IMR-90 (cell line): ENCODE measurements around the gene TMEM41A. TPM values are rescaled to one million over a fixed set of nuclear protein-coding genes. Genes with fewer than 3 reads are reported as not detected.

ENCODE experiments used
- ATAC-seq: fragments of 200-7000 bp; cut with Tn5 transposase; 2 replicates; pipeline ENCODE4 v1.9.1; 2020; ENCODE audit warnings: low read depth, mild to moderate bottlenecking, moderate library complexity
- BruUV-seq: library from RNA; stranded (reverse); fragments of 400-500 nt; replicated peaks from 2 replicates; lab custom pipeline; 2021; lab: Mats Ljungman, UMichigan
- CTCF ChIA-PET: fragments of 300-600 bp; formaldehyde crosslinking; extraction: SDS; loops from one replicate; lab custom pipeline; 2021; ENCODE audit warnings: antibody characterized with exemption; lab: Yijun Ruan, JAX
- POLR2A ChIA-PET: fragments of 300-600 bp; sonication (Branson Sonifier 250); formaldehyde crosslinking; loops from one replicate; lab custom pipeline; 2022; ENCODE audit warnings: antibody characterized with exemption; ENCODE audit not compliant: unreplicated experiment; lab: Charles Lee
- DNase-seq: peaks from one replicate; pipeline ENCODE4 v3.0.0; 2013
- H2AFZ ChIP-seq: replicated peaks from 2 replicates; pipeline ENCODE3; 2013; ENCODE audit warnings: low read length, mild to moderate bottlenecking; ENCODE audit not compliant: poor library complexity
- H2AK5ac ChIP-seq: 2 replicates; pipeline ENCODE4 v1.6.1; 2013; ENCODE audit warnings: low read depth, low read length, inconsistent platforms
- H2AK9ac ChIP-seq: replicated peaks from 2 replicates; pipeline ENCODE3; 2013; ENCODE audit warnings: mild to moderate bottlenecking, low read depth, low read length, moderate library complexity; ENCODE audit not compliant: poor library complexity
- H2BK120ac ChIP-seq: 2 replicates; pipeline ENCODE4 v1.6.1; 2013; ENCODE audit warnings: low read depth, low read length, inconsistent platforms
- H2BK15ac ChIP-seq: 3 replicates; pipeline ENCODE4 v1.6.1; 2013; ENCODE audit warnings: low read depth, low read length, inconsistent platforms
- H2BK20ac ChIP-seq: 2 replicates; pipeline ENCODE4 v1.6.1; 2013; ENCODE audit warnings: low read depth, mild to moderate bottlenecking, inconsistent platforms, low read length, moderate library complexity
- H2BK5ac ChIP-seq: 2 replicates; pipeline ENCODE4 v1.6.1; 2013; ENCODE audit warnings: mild to moderate bottlenecking, low read depth, low read length, inconsistent platforms; ENCODE audit not compliant: poor library complexity, severe bottlenecking
- H3K14ac ChIP-seq: replicated peaks from 2 replicates; pipeline ENCODE4 v1.6.1; 2013; ENCODE audit warnings: low read depth, low read length, inconsistent platforms
- H3K18ac ChIP-seq: 2 replicates; pipeline ENCODE4 v1.6.1; 2013; ENCODE audit warnings: low read depth, low read length, control low read depth
- H3K23ac ChIP-seq: 2 replicates; pipeline ENCODE4 v1.6.1; 2013; ENCODE audit warnings: low read depth, low read length, inconsistent platforms
- H3K27ac ChIP-seq: 2 replicates; pipeline ENCODE4 v1.5.1; 2013; ENCODE audit warnings: mild to moderate bottlenecking, control low read depth, low read length; ENCODE audit not compliant: insufficient read depth
- H3K27me3 ChIP-seq: 2 replicates; pipeline ENCODE4 v1.6.1; 2013; ENCODE audit warnings: low read length; ENCODE audit not compliant: control insufficient read depth, insufficient read depth
- H3K36me3 ChIP-seq: 2 replicates; pipeline ENCODE4 v1.6.1; 2013; ENCODE audit warnings: low read length, mixed read lengths; ENCODE audit not compliant: control insufficient read depth, insufficient read depth
- H3K4ac ChIP-seq: 2 replicates; pipeline ENCODE4 v1.6.1; 2013; ENCODE audit warnings: low read depth, low read length, inconsistent platforms
- H3K4me1 ChIP-seq: 2 replicates; pipeline ENCODE4 v1.6.1; 2013; ENCODE audit warnings: low read length, mixed read lengths; ENCODE audit not compliant: control insufficient read depth, insufficient read depth
- H3K4me2 ChIP-seq: 2 replicates; pipeline ENCODE4 v1.6.1; 2013; ENCODE audit warnings: low read depth, mild to moderate bottlenecking, control low read depth, low read length, moderate library complexity
- H3K4me3 ChIP-seq: 2 replicates; pipeline ENCODE4 v1.5.1; 2013; ENCODE audit warnings: low read depth, mild to moderate bottlenecking, control low read depth, low read length, moderate library complexity; ENCODE audit not compliant: insufficient read depth
- H3K56ac ChIP-seq: 2 replicates; pipeline ENCODE4 v1.6.1; 2013; ENCODE audit warnings: low read length, inconsistent platforms; ENCODE audit not compliant: insufficient read depth; ENCODE audit errors: extremely low read depth
- H3K79me1 ChIP-seq, 2 experiments: 2 replicates each; pipeline ENCODE4 v1.6.1; 2013; ENCODE audit warnings: low read length in 2 of 2, inconsistent platforms in 1 of 2, low read depth in 1 of 2
- H3K9ac ChIP-seq: 2 replicates; pipeline ENCODE4 v1.6.1; 2013; ENCODE audit warnings: low read depth, low read length, control low read depth
- H3K9me1 ChIP-seq: 2 replicates; pipeline ENCODE4 v1.6.1; 2013; ENCODE audit warnings: low read length, inconsistent platforms; ENCODE audit not compliant: insufficient read depth
- H3K9me3 ChIP-seq: 2 replicates; pipeline ENCODE4 v1.6.1; 2013; ENCODE audit warnings: low read length; ENCODE audit not compliant: control insufficient read depth, insufficient read depth
- H4K20me1 ChIP-seq: 2 replicates; pipeline ENCODE4 v1.6.1; 2013; ENCODE audit warnings: low read length, inconsistent platforms; ENCODE audit not compliant: insufficient read depth
- H4K5ac ChIP-seq: 2 replicates; pipeline ENCODE4 v1.6.1; 2013; ENCODE audit warnings: mild to moderate bottlenecking, low read depth, low read length, control low read depth
- H4K8ac ChIP-seq, 2 experiments: 2 replicates each; pipeline ENCODE4 v1.6.1; 2013; ENCODE audit warnings: low read depth in 2 of 2, low read length in 2 of 2, control low read depth in 1 of 2, inconsistent platforms in 1 of 2
- H4K91ac ChIP-seq: 2 replicates; pipeline ENCODE4 v1.6.1; 2013; ENCODE audit warnings: low read depth, low read length, inconsistent platforms; ENCODE audit not compliant: insufficient read depth
- CEBPB ChIP-seq: IDR thresholded peaks from 2 replicates; pipeline ENCODE4 v1.6.1; 2012; ENCODE audit warnings: low read depth, low read length, improper control_type of control experiment
- CHD1 ChIP-seq: IDR thresholded peaks from 2 replicates; pipeline ENCODE4 v1.6.1; 2012; ENCODE audit warnings: low read depth, low read length, improper control_type of control experiment
- FOS ChIP-seq: fragments of 150-350 bp; IDR thresholded peaks from 2 replicates; pipeline ENCODE4 v1.6.1; 2016; ENCODE audit warnings: low read depth, low read length
- MXI1 ChIP-seq: IDR thresholded peaks from 2 replicates; pipeline ENCODE4 v1.6.1; 2012; ENCODE audit warnings: low read depth, mild to moderate bottlenecking, low read length, moderate library complexity, borderline replicate concordance
- NFE2L2 ChIP-seq: fragments of 150-350 bp; IDR thresholded peaks from 2 replicates; pipeline ENCODE4 v1.6.1; 2016; ENCODE audit warnings: low read depth, mild to moderate bottlenecking, low read length
- POLR2A ChIP-seq: IDR thresholded peaks from 2 replicates; pipeline ENCODE4 v1.6.1; 2012; ENCODE audit warnings: mild to moderate bottlenecking, low read depth, low read length
- RAD21 ChIP-seq: IDR thresholded peaks from 2 replicates; pipeline ENCODE4 v1.6.1; 2012; ENCODE audit warnings: low read length, improper control_type of control experiment
- RCOR1 ChIP-seq: IDR thresholded peaks from 2 replicates; pipeline ENCODE4 v1.6.1; 2012; ENCODE audit warnings: mild to moderate bottlenecking, low read length, improper control_type of control experiment; ENCODE audit not compliant: insufficient replicate concordance
- SMC3 ChIP-seq: fragments of 150-350 bp; IDR thresholded peaks from 2 replicates; pipeline ENCODE4 v1.6.1; 2016; ENCODE audit warnings: low read depth, mild to moderate bottlenecking, antibody characterized with exemption, low read length, moderate library complexity
- WGBS, 2 experiments: methylation state at CpG; one replicate each; pipeline versions ENCODE4 v1.1.5 to v1.1.7; 2013; ENCODE audit warnings: missing lambda C conversion rate in 2 of 2; ENCODE audit not compliant: insufficient read length in 1 of 2; ENCODE audit errors: extremely low coverage in 2 of 2; 5-methylcytosine and 5-hydroxymethylcytosine counted together
- dilution Hi-C: fragments of 300-500 bp; cut with HindIII; formaldehyde crosslinking; loops from one replicate; pipeline ENCODE4 v1.14.3; 2018; ENCODE audit warnings: low sequenced_read_pairs; ENCODE audit not compliant: unreplicated experiment
- in situ Hi-C: fragments of 300-500 bp; cut with MboI; formaldehyde crosslinking; loops from 3 replicates; pipeline ENCODE4 v1.14.3; 2019; ENCODE audit warnings: low sequenced_read_pairs, inconsistent platforms, mixed read lengths
- intact Hi-C: fragments of 100-400 bp; cut with micrococcal nuclease; formaldehyde crosslinking; loops from 2 replicates; pipeline ENCODE4 v1.10.0; 2022
- polyA plus RNA-seq, 3 experiments: library from polyadenylated mRNA; depleted of rRNA; stranded (reverse); fragments of >200 nt; gene quantifications; 2 replicates each; pipeline ENCODE4 v1.2.3, GENCODE V29; 2012; ENCODE audit warnings: low replicate concordance in 1 of 3
- total RNA-seq: library from RNA; depleted of rRNA; stranded (reverse); fragments of >200 nt; gene quantifications from 2 replicates; pipeline ENCODE4 v1.2.3, GENCODE V29; 2012
- TF ChIP-seq, protein P1 (sequence below): conservative IDR thresholded peaks from 2 replicates; pipeline ENCODE4 v1.5.1; 2012; ENCODE audit warnings: mild to moderate bottlenecking, low read depth, low read length, improper control_type of control experiment

The TMEM41A gene
- total and polyA plus RNA-seq, 2 of the 4 experiments (the other 2 are of a cell fraction): 10.6 to 12.5 TPM

DNA sequence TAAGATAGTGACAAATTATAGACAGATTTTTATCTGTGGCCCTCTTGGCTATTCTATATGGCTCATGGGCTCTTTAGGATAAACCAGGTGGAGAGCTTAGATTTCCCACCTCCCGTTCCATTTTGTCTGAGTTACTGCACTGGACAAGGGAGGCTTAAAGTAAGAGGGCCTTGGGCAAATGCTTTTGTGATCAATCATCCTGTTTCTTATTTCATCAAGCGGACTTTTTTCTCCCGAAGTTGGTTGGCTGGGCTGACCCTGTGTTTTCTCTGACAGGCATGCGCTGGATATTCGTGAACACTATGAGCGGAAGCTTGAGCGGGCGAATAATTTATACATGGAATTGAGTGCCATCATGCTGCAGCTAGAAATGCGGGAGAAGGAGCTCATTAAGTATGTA is 33.4 kb downstream of the TMEM41A start:
- Histone ChIP-seq H2AK5ac (no peak overlapping the region), H3K4me2 (no peak overlapping the region), H3K4me3 (no peak overlapping the region), H3K56ac (no peak overlapping the region), H2BK120ac (no peak overlapping the region), H3K9me3 (no peaks in the 10 kb centered on the region), H3K9me1 (no peaks in the 10 kb centered on the region; the same call in 1 of the 2 replicates), H2BK20ac (no peak overlapping the region), H3K36me3 (peaks cover 10% of the 10 kb centered on the region), H2BK15ac (no peak overlapping the region), H3K4me1 (no peaks in the 10 kb centered on the region), H4K5ac (no peak overlapping the region), H3K27me3 (no peaks in the 10 kb centered on the region), H3K4ac (no peak overlapping the region), H2AK9ac (no peak overlapping the region), H4K91ac (no peak overlapping the region), H3K23ac (no peak overlapping the region), H3K79me1 (no peaks in the 10 kb centered on the region), H3K14ac (no peak overlapping the region), H3K27ac (no peak overlapping the region), H3K18ac (no peak overlapping the region), H4K8ac (no peak overlapping the region), H3K9ac (no peak overlapping the region), H2AFZ (no peak overlapping the region), H2BK5ac (no peak overlapping the region), H4K20me1 (no peaks in the 10 kb centered on the region)
- TF ChIP-seq POLR2A (no peak), SMC3 (no peak), RCOR1 (no peak), CHD1 (no peak), RAD21 (no peak), CEBPB (no peak), NFE2L2 (no peak), FOS (no peak), MXI1 (no peak)
- TF ChIP-seq, protein P1, sequence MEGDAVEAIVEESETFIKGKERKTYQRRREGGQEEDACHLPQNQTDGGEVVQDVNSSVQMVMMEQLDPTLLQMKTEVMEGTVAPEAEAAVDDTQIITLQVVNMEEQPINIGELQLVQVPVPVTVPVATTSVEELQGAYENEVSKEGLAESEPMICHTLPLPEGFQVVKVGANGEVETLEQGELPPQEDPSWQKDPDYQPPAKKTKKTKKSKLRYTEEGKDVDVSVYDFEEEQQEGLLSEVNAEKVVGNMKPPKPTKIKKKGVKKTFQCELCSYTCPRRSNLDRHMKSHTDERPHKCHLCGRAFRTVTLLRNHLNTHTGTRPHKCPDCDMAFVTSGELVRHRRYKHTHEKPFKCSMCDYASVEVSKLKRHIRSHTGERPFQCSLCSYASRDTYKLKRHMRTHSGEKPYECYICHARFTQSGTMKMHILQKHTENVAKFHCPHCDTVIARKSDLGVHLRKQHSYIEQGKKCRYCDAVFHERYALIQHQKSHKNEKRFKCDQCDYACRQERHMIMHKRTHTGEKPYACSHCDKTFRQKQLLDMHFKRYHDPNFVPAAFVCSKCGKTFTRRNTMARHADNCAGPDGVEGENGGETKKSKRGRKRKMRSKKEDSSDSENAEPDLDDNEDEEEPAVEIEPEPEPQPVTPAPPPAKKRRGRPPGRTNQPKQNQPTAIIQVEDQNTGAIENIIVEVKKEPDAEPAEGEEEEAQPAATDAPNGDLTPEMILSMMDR: no peak
- dilution Hi-C loops: no loop called here
- in situ Hi-C loops: no loop called here
- 100% methylated on average over 1 of the region's 9 CpGs; no CpG with 5 or more reads in 1 of the 2 experiments for WGBS, 2 experiments
- POLR2A ChIA-PET: no interaction called here
- intact Hi-C loops: no loop called here
- CTCF ChIA-PET: no interaction called here
- ATAC-seq (no peak), DNase-seq (no peak)
- no TSS peak for BruUV-seq
